Stimulated activated naive CD8-positive, alpha-beta T cell treated with anti-CD3 and anti-CD28 coated beads, Interleukin-15, Interleukin-2, amounts not matched to agents 100 ng/mL and 50 ng/mL, for 24 hours (primary cell): ENCODE measurements around the gene ZNF414.
"Not testable (repeated sequence)": the region's sequence is repeated elsewhere in the genome, so short reads cannot be mapped to it uniquely, and the experiment has no call there.

Source experiments
- H3K27ac Mint-ChIP-seq: one replicate; pipeline ENCODE4 v1.8.0; 2021; ENCODE audit warnings: mild to moderate bottlenecking, mixed read lengths
- H3K27me3 Mint-ChIP-seq: one replicate; pipeline ENCODE4 v1.8.0; 2021; ENCODE audit warnings: mixed read lengths
- H3K36me3 Mint-ChIP-seq: one replicate; pipeline ENCODE4 v1.8.0; 2021; ENCODE audit warnings: low read depth, mixed read lengths
- H3K4me1 Mint-ChIP-seq: one replicate; pipeline ENCODE4 v1.8.0; 2021; ENCODE audit warnings: low read depth, mixed read lengths
- H3K4me3 Mint-ChIP-seq: one replicate; pipeline ENCODE4 v1.8.0; 2021; ENCODE audit warnings: mild to moderate bottlenecking, mixed read lengths
- H3K9me3 Mint-ChIP-seq: one replicate; pipeline ENCODE4 v1.8.0; 2021; ENCODE audit warnings: mixed read lengths

Gene ZNF414

GRCh38 chr19:8513687-8514504 lies at the start of gene ZNF414:
Gene ZNF414, minus strand, starts transcription at chr19:8514167. Its CDS starts 121 bp downstream, at chr19:8514046.
- Mint-ChIP-seq H3K4me1 (peaks cover 55% of the 10 kb centered on the region), H3K4me3 (peak within 1 kb of the TSS; percentile 88), H3K27ac (peak within 1 kb of the TSS; percentile 94), H3K36me3 (peaks cover 4% of the 10 kb centered on the region), H3K9me3 (no peaks in the 10 kb centered on the region), H3K27me3 (no peaks in the 10 kb centered on the region)

- no peaks in the 10 kb centered on the region for H3K27me3 Mint-ChIP-seq
- no peaks in the 10 kb centered on the region for H3K9me3 Mint-ChIP-seq
- H3K36me3 Mint-ChIP-seq: no peaks in the 10 kb centered on the region
- peaks cover 32% of the 10 kb centered on the region for H3K4me1 Mint-ChIP-seq
- no peak overlapping the region for H3K4me3 Mint-ChIP-seq
- H3K27ac Mint-ChIP-seq: peak overlapping the region; percentile 40
These were observed 47.3 kb upstream of the ZNF414 start for GRCh38 chr19:8561075-8561764.

GRCh38 chr19:8558325-8558724 lies 44.4 kb upstream of the ZNF414 start:
- Mint-ChIP-seq H3K4me1 (peaks cover 16% of the 10 kb centered on the region), H3K36me3 (no peaks in the 10 kb centered on the region), H3K9me3 (no peaks in the 10 kb centered on the region), H3K27ac (peak overlapping the region; percentile 79), H3K27me3 (no peaks in the 10 kb centered on the region), H3K4me3 (no peak overlapping the region)

GRCh38 chr19:8557642-8558238 lies 43.8 kb upstream of the ZNF414 start:
- Mint-ChIP-seq H3K4me3 (no peak overlapping the region), H3K4me1 (peaks cover 16% of the 10 kb centered on the region), H3K9me3 (no peaks in the 10 kb centered on the region), H3K27ac (peak overlapping the region; percentile 79), H3K36me3 (peaks cover 5% of the 10 kb centered on the region), H3K27me3 (no peaks in the 10 kb centered on the region)

GRCh38 chr19:8553729-8554128 lies 39.8 kb upstream of the ZNF414 start:
- H3K27ac Mint-ChIP-seq, H3K36me3 Mint-ChIP-seq, H3K9me3 Mint-ChIP-seq, H3K4me3 Mint-ChIP-seq, H3K27me3 Mint-ChIP-seq: not testable (repeated sequence)
- H3K4me1 Mint-ChIP-seq: peaks cover 13% of the 10 kb centered on the region

GRCh38 chr19:8552810-8553209 lies 38.8 kb upstream of the ZNF414 start:
- Mint-ChIP-seq H3K9me3 (no peaks in the 10 kb centered on the region), H3K27me3 (no peaks in the 10 kb centered on the region), H3K4me3 (no peak overlapping the region), H3K27ac (no peak overlapping the region), H3K4me1 (peaks cover 5% of the 10 kb centered on the region), H3K36me3 (peaks cover 8% of the 10 kb centered on the region)

- H3K36me3 Mint-ChIP-seq: peaks cover 8% of the 10 kb centered on the region
- no peaks in the 10 kb centered on the region for H3K9me3 Mint-ChIP-seq
- H3K4me3 Mint-ChIP-seq: no peak overlapping the region
- no peaks in the 10 kb centered on the region for H3K27me3 Mint-ChIP-seq
- no peak overlapping the region for H3K27ac Mint-ChIP-seq
- H3K4me1 Mint-ChIP-seq: no peaks in the 10 kb centered on the region
These were observed 36.1 kb upstream of the ZNF414 start for GRCh38 chr19:8550070-8550469.

- H3K27ac Mint-ChIP-seq: no peak overlapping the region
- no peak overlapping the region for H3K4me3 Mint-ChIP-seq
- no peaks in the 10 kb centered on the region for H3K4me1 Mint-ChIP-seq
- no peaks in the 10 kb centered on the region for H3K27me3 Mint-ChIP-seq
- H3K36me3 Mint-ChIP-seq: no peaks in the 10 kb centered on the region
- H3K9me3 Mint-ChIP-seq: no peaks in the 10 kb centered on the region
These were observed 31.8 kb upstream of the ZNF414 start for GRCh38 chr19:8545743-8546142.

- Mint-ChIP-seq H3K27ac (no peak overlapping the region), H3K36me3 (no peaks in the 10 kb centered on the region), H3K4me3 (no peak overlapping the region), H3K4me1 (no peaks in the 10 kb centered on the region), H3K27me3 (no peaks in the 10 kb centered on the region), H3K9me3 (no peaks in the 10 kb centered on the region)
These were observed 30.2 kb upstream of the ZNF414 start for GRCh38 chr19:8544168-8544567.

GRCh38 chr19:8539621-8540149 lies 25.7 kb upstream of the ZNF414 start:
- Mint-ChIP-seq H3K36me3 (peaks cover 5% of the 10 kb centered on the region), H3K27ac (no peak overlapping the region), H3K9me3 (no peaks in the 10 kb centered on the region), H3K27me3 (no peaks in the 10 kb centered on the region), H3K4me3 (no peak overlapping the region), H3K4me1 (no peaks in the 10 kb centered on the region)

- Mint-ChIP-seq H3K9me3 (no peaks in the 10 kb centered on the region), H3K27me3 (no peaks in the 10 kb centered on the region), H3K4me3 (no peak overlapping the region), H3K27ac (no peak overlapping the region), H3K4me1 (no peaks in the 10 kb centered on the region), H3K36me3 (peaks cover 5% of the 10 kb centered on the region)
These were observed 23.1 kb upstream of the ZNF414 start for GRCh38 chr19:8537099-8537498.

- Mint-ChIP-seq H3K36me3 (peaks cover 5% of the 10 kb centered on the region), H3K9me3 (no peaks in the 10 kb centered on the region), H3K4me1 (no peaks in the 10 kb centered on the region), H3K27me3 (no peaks in the 10 kb centered on the region), H3K27ac (peak overlapping the region; percentile 24), H3K4me3 (no peak overlapping the region)
These were observed 22.3 kb upstream of the ZNF414 start for GRCh38 chr19:8536282-8536681.

GRCh38 chr19:8532225-8532624 lies 18.3 kb upstream of the ZNF414 start:
- peaks cover 7% of the 10 kb centered on the region for H3K4me1 Mint-ChIP-seq
- no peak overlapping the region for H3K4me3 Mint-ChIP-seq
- peaks cover 22% of the 10 kb centered on the region for H3K36me3 Mint-ChIP-seq
- no peaks in the 10 kb centered on the region for H3K9me3 Mint-ChIP-seq
- H3K27ac Mint-ChIP-seq: no peak overlapping the region
- no peaks in the 10 kb centered on the region for H3K27me3 Mint-ChIP-seq

- Mint-ChIP-seq H3K27ac (no peak overlapping the region), H3K36me3 (peaks cover 22% of the 10 kb centered on the region), H3K4me3 (no peak overlapping the region), H3K27me3 (no peaks in the 10 kb centered on the region), H3K4me1 (peaks cover 7% of the 10 kb centered on the region), H3K9me3 (no peaks in the 10 kb centered on the region)
These were observed 17.5 kb upstream of the ZNF414 start for GRCh38 chr19:8531470-8531869.

GRCh38 chr19:8530061-8530679 lies 16.2 kb upstream of the ZNF414 start:
- no peaks in the 10 kb centered on the region for H3K27me3 Mint-ChIP-seq
- peaks cover 7% of the 10 kb centered on the region for H3K4me1 Mint-ChIP-seq
- peaks cover 18% of the 10 kb centered on the region for H3K36me3 Mint-ChIP-seq
- no peak overlapping the region for H3K27ac Mint-ChIP-seq
- no peaks in the 10 kb centered on the region for H3K9me3 Mint-ChIP-seq
- H3K4me3 Mint-ChIP-seq: no peak overlapping the region
